Measurements from ENCODE around the gene TSPAN16.

GRCh38 chr19:11331502-11331901, 35.5 kb downstream of the TSPAN16 start:
- TF ChIP-seq CTCF (IDR thresholded peaks at IDR 0.05) (no peak), POLR2A (IDR thresholded peaks at IDR 0.05) (no peak)

Measured in breast epithelium (tissue), 3 donors.